Uterus (tissue), 4 donors: ENCODE data around the gene LPP. TPM values are rescaled to one million over a fixed set of nuclear protein-coding genes. Genes with fewer than 3 reads are reported as not detected.
A peak's percentile ranks its signal among the peaks of the same experiment; 100 is the strongest.

Source experiments
- DNase-seq, 2 donors: peaks; one replicate each; pipeline ENCODE4 v3.0.0-alpha.2; 2019 to 2020
- H3K27ac ChIP-seq, 2 donors: fragments of 200-600 bp; sonication (generic); 1 replicate in 1 of 2; 2 replicates in 1 of 2; pipeline ENCODE4 v1.5.1; 2016 to 2018
- H3K27me3 ChIP-seq, 2 donors: fragments of 200-600 bp; sonication (generic); one replicate each; pipeline ENCODE4 v1.5.1; 2018 to 2019; ENCODE audit warnings: control low read depth in 1 of 2
- H3K36me3 ChIP-seq, 2 donors: fragments of 200-600 bp; sonication (generic); one replicate each; pipeline ENCODE4 v1.5.1; 2019; ENCODE audit warnings: control low read depth in 1 of 2
- H3K4me1 ChIP-seq, 2 donors: fragments of 200-600 bp; sonication (generic); one replicate each; pipeline ENCODE4 v1.5.1; 2018 to 2019; ENCODE audit warnings: control low read depth in 1 of 2
- H3K4me3 ChIP-seq, 2 donors: fragments of 200-600 bp; sonication (generic); 1 replicate in 1 of 2; 2 replicates in 1 of 2; pipeline ENCODE4 v1.5.1; 2018 to 2019; ENCODE audit warnings: mild to moderate bottlenecking in 1 of 2
- H3K9me3 ChIP-seq, 2 donors: fragments of 200-600 bp; sonication (generic); one replicate each; pipeline ENCODE4 v1.5.1; 2019; ENCODE audit warnings: control low read depth in 1 of 2
- POLR2A ChIP-seq, 2 donors: fragments of 450-650 bp; IDR thresholded peaks; one replicate each; pipeline ENCODE4 v1.6.1; 2016; ENCODE audit warnings: antibody characterized with exemption in 2 of 2, mild to moderate bottlenecking in 1 of 2, moderate library complexity in 1 of 2
- intact Hi-C: fragments of 100-400 bp; cut with DNase I; formaldehyde crosslinking; loops from one replicate; pipeline ENCODE4 v1.15.1; 2023; ENCODE audit warnings: low total_unique reads
- total RNA-seq, 4 donors: library from RNA; depleted of rRNA in 3 of 4; stranded (reverse); fragments of >200 nt in 3 of 4; gene quantifications; one replicate each; pipeline versions ENCODE4 v1.1.0 to v1.2.4, GENCODE V29; 2014 to 2023
- TF ChIP-seq, protein P1 (sequence below), 4 experiments: fragments of 200-600 bp in 2 of 4; fragments of 450-650 bp in 2 of 4; sonication (generic) in 2 of 4; IDR thresholded peaks; one replicate each; pipeline ENCODE4 v1.5.1; 2016 to 2019; ENCODE audit warnings: antibody characterized with exemption in 4 of 4, mild to moderate bottlenecking in 2 of 4, moderate library complexity in 1 of 4
- donor health status: DM: yes; HTN: yes; CAD: no.

Gene LPP
- total RNA-seq, 4 donors from 2014 or later = 180 to 1,374 (median 712) TPM

GRCh38 chr3:188684276-188684675 is 530.3 kb downstream of the LPP start:
- Histone ChIP-seq H3K4me3 (no peak overlapping the region), H3K27me3 (no peaks in the 10 kb centered on the region), H3K36me3 (no peaks in the 10 kb centered on the region), H3K27ac (no peak overlapping the region), H3K4me1 (peaks cover 0 to 3% of the 10 kb centered on the region in 2 donors), H3K9me3 (no peaks in the 10 kb centered on the region)
- intact Hi-C loops = no loop called here
- no peak for TF ChIP-seq POLR2A (IDR thresholded peaks at IDR 0.05)
- TF ChIP-seq, protein P1, sequence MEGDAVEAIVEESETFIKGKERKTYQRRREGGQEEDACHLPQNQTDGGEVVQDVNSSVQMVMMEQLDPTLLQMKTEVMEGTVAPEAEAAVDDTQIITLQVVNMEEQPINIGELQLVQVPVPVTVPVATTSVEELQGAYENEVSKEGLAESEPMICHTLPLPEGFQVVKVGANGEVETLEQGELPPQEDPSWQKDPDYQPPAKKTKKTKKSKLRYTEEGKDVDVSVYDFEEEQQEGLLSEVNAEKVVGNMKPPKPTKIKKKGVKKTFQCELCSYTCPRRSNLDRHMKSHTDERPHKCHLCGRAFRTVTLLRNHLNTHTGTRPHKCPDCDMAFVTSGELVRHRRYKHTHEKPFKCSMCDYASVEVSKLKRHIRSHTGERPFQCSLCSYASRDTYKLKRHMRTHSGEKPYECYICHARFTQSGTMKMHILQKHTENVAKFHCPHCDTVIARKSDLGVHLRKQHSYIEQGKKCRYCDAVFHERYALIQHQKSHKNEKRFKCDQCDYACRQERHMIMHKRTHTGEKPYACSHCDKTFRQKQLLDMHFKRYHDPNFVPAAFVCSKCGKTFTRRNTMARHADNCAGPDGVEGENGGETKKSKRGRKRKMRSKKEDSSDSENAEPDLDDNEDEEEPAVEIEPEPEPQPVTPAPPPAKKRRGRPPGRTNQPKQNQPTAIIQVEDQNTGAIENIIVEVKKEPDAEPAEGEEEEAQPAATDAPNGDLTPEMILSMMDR (IDR thresholded peaks at IDR 0.05) = no peak
- DNase-seq = no peak

- no peak overlapping the region for H3K27ac ChIP-seq
- intact Hi-C loops = no loop called here
- H3K4me3 ChIP-seq = no peak overlapping the region
- peaks cover 0 to 7% of the 10 kb centered on the region in 2 donors for H3K4me1 ChIP-seq
- no peak for DNase-seq
- no peaks in the 10 kb centered on the region for H3K36me3 ChIP-seq
- H3K9me3 ChIP-seq = no peaks in the 10 kb centered on the region
- H3K27me3 ChIP-seq = no peaks in the 10 kb centered on the region
- TF ChIP-seq POLR2A (IDR thresholded peaks at IDR 0.05) = no peak
- TF ChIP-seq, protein P1 (IDR thresholded peaks at IDR 0.05) = no peak
These were observed 531.8 kb downstream of the LPP start for GRCh38 chr3:188685789-188686188.

GRCh38 chr3:188686324-188686723 is 532.4 kb downstream of the LPP start:
- intact Hi-C loops = no loop called here

GRCh38 chr3:188687389-188687788 is 533.4 kb downstream of the LPP start:
- H3K27me3 ChIP-seq = no peaks in the 10 kb centered on the region
- peaks cover 0 to 7% of the 10 kb centered on the region in 2 donors for H3K4me1 ChIP-seq
- H3K36me3 ChIP-seq = no peaks in the 10 kb centered on the region
- DNase-seq = no peak
- H3K27ac ChIP-seq = no peak overlapping the region
- H3K4me3 ChIP-seq = no peak overlapping the region
- TF ChIP-seq, protein P1 (IDR thresholded peaks at IDR 0.05) = no peak
- TF ChIP-seq POLR2A (IDR thresholded peaks at IDR 0.05) = no peak
- intact Hi-C loops = no loop called here
- no peaks in the 10 kb centered on the region for H3K9me3 ChIP-seq

More at GRCh38 chr3:188686324-188686723, 532.4 kb downstream of the LPP start:
- Histone ChIP-seq H3K4me3 (no peak overlapping the region), H3K9me3 (no peaks in the 10 kb centered on the region), H3K4me1 (peaks cover 0 to 7% of the 10 kb centered on the region in 2 donors), H3K36me3 (no peaks in the 10 kb centered on the region), H3K27me3 (no peaks in the 10 kb centered on the region), H3K27ac (no peak overlapping the region)
- DNase-seq = no peak
- no peak for TF ChIP-seq POLR2A (IDR thresholded peaks at IDR 0.05)
- TF ChIP-seq, protein P1 (IDR thresholded peaks at IDR 0.05) = no peak

GRCh38 chr3:188689101-188689574 is 535.2 kb downstream of the LPP start:
- H3K4me3 ChIP-seq = no peak overlapping the region
- no peaks in the 10 kb centered on the region for H3K27me3 ChIP-seq
- intact Hi-C loops = no loop called here
- H3K27ac ChIP-seq = peak overlapping the region in 1 of 2 donors; percentile 13
- H3K36me3 ChIP-seq = no peaks in the 10 kb centered on the region
- H3K9me3 ChIP-seq = no peaks in the 10 kb centered on the region
- peaks cover 0 to 7% of the 10 kb centered on the region in 2 donors for H3K4me1 ChIP-seq
- DNase-seq = no peak
- TF ChIP-seq, protein P1 (IDR thresholded peaks at IDR 0.05) = no peak
- TF ChIP-seq POLR2A (IDR thresholded peaks at IDR 0.05) = no peak
